ENCODE results near the gene AFF3.

DNA sequence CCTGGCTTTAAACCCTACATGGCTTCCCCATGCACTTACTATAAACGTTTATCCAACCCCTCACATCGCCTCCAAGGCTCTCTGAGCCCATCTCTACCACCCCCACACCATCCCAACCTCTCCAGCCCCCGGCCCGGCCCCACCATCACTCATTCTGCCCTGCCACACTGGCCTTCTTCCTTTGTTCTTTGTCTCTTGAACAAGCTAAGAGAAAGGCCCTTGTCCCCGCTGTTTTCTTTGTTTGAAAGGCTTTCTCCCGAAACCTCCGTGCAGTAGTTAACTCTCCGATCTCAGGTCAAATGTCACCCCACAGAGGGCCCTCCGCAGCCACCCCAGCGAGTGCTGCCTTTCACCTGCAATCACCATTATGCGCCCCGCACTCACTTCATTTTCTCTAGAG lies 100.4 kb downstream of the AFF3 start:
- TF ChIP-seq, protein P1, sequence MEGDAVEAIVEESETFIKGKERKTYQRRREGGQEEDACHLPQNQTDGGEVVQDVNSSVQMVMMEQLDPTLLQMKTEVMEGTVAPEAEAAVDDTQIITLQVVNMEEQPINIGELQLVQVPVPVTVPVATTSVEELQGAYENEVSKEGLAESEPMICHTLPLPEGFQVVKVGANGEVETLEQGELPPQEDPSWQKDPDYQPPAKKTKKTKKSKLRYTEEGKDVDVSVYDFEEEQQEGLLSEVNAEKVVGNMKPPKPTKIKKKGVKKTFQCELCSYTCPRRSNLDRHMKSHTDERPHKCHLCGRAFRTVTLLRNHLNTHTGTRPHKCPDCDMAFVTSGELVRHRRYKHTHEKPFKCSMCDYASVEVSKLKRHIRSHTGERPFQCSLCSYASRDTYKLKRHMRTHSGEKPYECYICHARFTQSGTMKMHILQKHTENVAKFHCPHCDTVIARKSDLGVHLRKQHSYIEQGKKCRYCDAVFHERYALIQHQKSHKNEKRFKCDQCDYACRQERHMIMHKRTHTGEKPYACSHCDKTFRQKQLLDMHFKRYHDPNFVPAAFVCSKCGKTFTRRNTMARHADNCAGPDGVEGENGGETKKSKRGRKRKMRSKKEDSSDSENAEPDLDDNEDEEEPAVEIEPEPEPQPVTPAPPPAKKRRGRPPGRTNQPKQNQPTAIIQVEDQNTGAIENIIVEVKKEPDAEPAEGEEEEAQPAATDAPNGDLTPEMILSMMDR (IDR thresholded peaks at IDR 0.05 in 2 of 3, conservative IDR thresholded peaks at IDR 0.05 in 1 of 3; ENCODE audit: borderline replicate concordance in 1 of 3, insufficient read depth in 1 of 3, low read depth in 2 of 3, low read length in 2 of 3), result no peak
- no peak for TF ChIP-seq EZH2phosphoT487 (IDR thresholded peaks at IDR 0.05; ENCODE audit: borderline replicate concordance)
- no peak for TF ChIP-seq SIN3A (IDR thresholded peaks at IDR 0.05; ENCODE audit: low read depth)
- TF ChIP-seq ZBTB33 (IDR thresholded peaks at IDR 0.05; ENCODE audit: extremely low read depth, insufficient replicate concordance, low read length), result no peak
- no peak for TF ChIP-seq RAD21 (IDR thresholded peaks at IDR 0.05; ENCODE audit: low read depth)
- no peak for TF ChIP-seq EZH2 (IDR thresholded peaks at IDR 0.05)
- no peak for TF ChIP-seq EGR1 (IDR thresholded peaks at IDR 0.05; ENCODE audit: low read depth)
- no peak for TF ChIP-seq POLR2AphosphoS5 (IDR thresholded peaks at IDR 0.05; ENCODE audit: low read depth, low read length)
- no peak for TF ChIP-seq ZNF274 (IDR thresholded peaks at IDR 0.05; ENCODE audit: low read depth, low read length)
- no peak for TF ChIP-seq POLR2A (IDR thresholded peaks at IDR 0.05; ENCODE audit: borderline replicate concordance, extremely low read depth, insufficient read depth, insufficient read length)
- no peak for TF ChIP-seq FOSL1 (IDR thresholded peaks at IDR 0.05; ENCODE audit: low read depth)
- no peak for TF ChIP-seq MAX (IDR thresholded peaks at IDR 0.05)

All from HCT116 (cell line).